Loucy (cell line): ENCODE data around the gene SPINT2.

ENCODE experiments used
- H2AFZ ChIP-seq: fragments of 200-600 bp; sonication (generic); 2 replicates; pipeline ENCODE4 v1.6.0; 2016; ENCODE audit warnings: antibody characterized with exemption, mild to moderate bottlenecking, low read length, moderate library complexity
- H3F3A ChIP-seq: fragments of 200-600 bp; 2 replicates; pipeline ENCODE4 v1.6.0; 2016; ENCODE audit warnings: antibody characterized with exemption, low read depth, mild to moderate bottlenecking
- H3K27me3 ChIP-seq: fragments of 200-600 bp; sonication (generic); 2 replicates; pipeline ENCODE4 v1.6.1; 2014; ENCODE audit warnings: low read length, mild to moderate bottlenecking; ENCODE audit not compliant: insufficient read depth, poor library complexity, severe bottlenecking
- H3K36me3 ChIP-seq: fragments of 200-600 bp; sonication (generic); 2 replicates; pipeline ENCODE4 v1.6.1; 2016; ENCODE audit warnings: low read length; ENCODE audit not compliant: insufficient read depth
- H3K4me1 ChIP-seq: fragments of 200-600 bp; sonication (generic); 2 replicates; pipeline ENCODE4 v1.5.1; 2014; ENCODE audit warnings: low read length, mild to moderate bottlenecking; ENCODE audit not compliant: insufficient read depth, poor library complexity, severe bottlenecking
- H3K4me2 ChIP-seq: fragments of 200-600 bp; sonication (generic); 2 replicates; pipeline ENCODE4 v1.6.0; 2014; ENCODE audit warnings: antibody characterized with exemption, low read length, low read depth, mild to moderate bottlenecking; ENCODE audit not compliant: poor library complexity, severe bottlenecking
- H3K4me3 ChIP-seq: fragments of 200-600 bp; sonication (generic); 2 replicates; pipeline ENCODE4 v1.5.1; 2014; ENCODE audit warnings: low read length, mild to moderate bottlenecking, mixed read lengths; ENCODE audit not compliant: poor library complexity, severe bottlenecking
- H3K79me2 ChIP-seq: fragments of 200-600 bp; sonication (generic); 2 replicates; pipeline ENCODE4 v1.6.1; 2014; ENCODE audit warnings: low read length; ENCODE audit not compliant: insufficient read depth
- H3K9ac ChIP-seq: fragments of 200-600 bp; sonication (generic); 2 replicates; pipeline ENCODE4 v1.6.0; 2014; ENCODE audit warnings: mild to moderate bottlenecking, low read depth, low read length, moderate library complexity; ENCODE audit not compliant: poor library complexity, severe bottlenecking
- H3K9me2 ChIP-seq: fragments of 200-600 bp; sonication (generic); replicated peaks from 2 replicates; pipeline ENCODE4 v1.6.1; 2016; ENCODE audit warnings: low read depth, low read length, mixed read lengths
- H3K9me3 ChIP-seq: fragments of 200-600 bp; sonication (generic); 2 replicates; pipeline ENCODE4 v1.6.1; 2014; ENCODE audit warnings: mild to moderate bottlenecking, antibody characterized with exemption, low read length, low read depth; ENCODE audit not compliant: insufficient read depth
- H4K20me1 ChIP-seq: fragments of 200-600 bp; sonication (generic); 2 replicates; pipeline ENCODE4 v1.6.0; 2014; ENCODE audit warnings: antibody characterized with exemption, low read length, mild to moderate bottlenecking; ENCODE audit not compliant: insufficient read depth, poor library complexity, severe bottlenecking
- EZH2phosphoT487 ChIP-seq: fragments of 200-600 bp; IDR thresholded peaks from 2 replicates; pipeline ENCODE4 v1.6.1; 2018; ENCODE audit warnings: antibody characterized with exemption, mild to moderate bottlenecking, moderate library complexity, borderline replicate concordance
- TF ChIP-seq, protein P1 (sequence below): fragments of 200-600 bp; sonication (generic); conservative IDR thresholded peaks from 2 replicates; pipeline ENCODE4 v1.5.1; 2014; ENCODE audit warnings: mild to moderate bottlenecking, antibody characterized with exemption, low read length

SPINT2 gene

GRCh38 chr19:38274739-38275138 lies 10.4 kb downstream of the SPINT2 start:
- Histone ChIP-seq H3K4me1 (peaks cover 12% of the 10 kb centered on the region), H3K9ac (no peak overlapping the region), H2AFZ (no peak overlapping the region), H4K20me1 (peaks cover 39% of the 10 kb centered on the region), H3K79me2 (peaks cover 91% of the 10 kb centered on the region), H3K4me2 (no peak overlapping the region), H3K9me2 (no peaks in the 10 kb centered on the region), H3K4me3 (no peak overlapping the region), H3K36me3 (0 out of 2 replicates have a peak, but pooled peaks cover 2% of the 10 kb centered on the region), H3K27me3 (no peaks in the 10 kb centered on the region), H3F3A (no peaks in the 10 kb centered on the region), H3K9me3 (no peaks in the 10 kb centered on the region)
- TF ChIP-seq EZH2phosphoT487, result no peak
- TF ChIP-seq, protein P1, sequence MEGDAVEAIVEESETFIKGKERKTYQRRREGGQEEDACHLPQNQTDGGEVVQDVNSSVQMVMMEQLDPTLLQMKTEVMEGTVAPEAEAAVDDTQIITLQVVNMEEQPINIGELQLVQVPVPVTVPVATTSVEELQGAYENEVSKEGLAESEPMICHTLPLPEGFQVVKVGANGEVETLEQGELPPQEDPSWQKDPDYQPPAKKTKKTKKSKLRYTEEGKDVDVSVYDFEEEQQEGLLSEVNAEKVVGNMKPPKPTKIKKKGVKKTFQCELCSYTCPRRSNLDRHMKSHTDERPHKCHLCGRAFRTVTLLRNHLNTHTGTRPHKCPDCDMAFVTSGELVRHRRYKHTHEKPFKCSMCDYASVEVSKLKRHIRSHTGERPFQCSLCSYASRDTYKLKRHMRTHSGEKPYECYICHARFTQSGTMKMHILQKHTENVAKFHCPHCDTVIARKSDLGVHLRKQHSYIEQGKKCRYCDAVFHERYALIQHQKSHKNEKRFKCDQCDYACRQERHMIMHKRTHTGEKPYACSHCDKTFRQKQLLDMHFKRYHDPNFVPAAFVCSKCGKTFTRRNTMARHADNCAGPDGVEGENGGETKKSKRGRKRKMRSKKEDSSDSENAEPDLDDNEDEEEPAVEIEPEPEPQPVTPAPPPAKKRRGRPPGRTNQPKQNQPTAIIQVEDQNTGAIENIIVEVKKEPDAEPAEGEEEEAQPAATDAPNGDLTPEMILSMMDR, result no peak

- H3K9ac ChIP-seq, result no peak overlapping the region
- H3K36me3 ChIP-seq, result peaks cover 14% of the 10 kb centered on the region; the same call in 1 of the 2 replicates
- H3K27me3 ChIP-seq, result no peaks in the 10 kb centered on the region
- H4K20me1 ChIP-seq, result peaks cover 28% of the 10 kb centered on the region
- no peaks in the 10 kb centered on the region for H3K9me2 ChIP-seq
- H3F3A ChIP-seq, result no peaks in the 10 kb centered on the region
- no peak overlapping the region for H2AFZ ChIP-seq
- H3K79me2 ChIP-seq, result peaks cover 90% of the 10 kb centered on the region
- H3K4me1 ChIP-seq, result peaks cover 13% of the 10 kb centered on the region
- H3K9me3 ChIP-seq, result no peaks in the 10 kb centered on the region
- H3K4me3 ChIP-seq, result no peak overlapping the region
- H3K4me2 ChIP-seq, result no peak overlapping the region
- TF ChIP-seq EZH2phosphoT487, result no peak
- TF ChIP-seq, protein P1, result no peak
Observed at GRCh38 chr19:38276942-38277517, 12.7 kb downstream of the SPINT2 start.

DNA sequence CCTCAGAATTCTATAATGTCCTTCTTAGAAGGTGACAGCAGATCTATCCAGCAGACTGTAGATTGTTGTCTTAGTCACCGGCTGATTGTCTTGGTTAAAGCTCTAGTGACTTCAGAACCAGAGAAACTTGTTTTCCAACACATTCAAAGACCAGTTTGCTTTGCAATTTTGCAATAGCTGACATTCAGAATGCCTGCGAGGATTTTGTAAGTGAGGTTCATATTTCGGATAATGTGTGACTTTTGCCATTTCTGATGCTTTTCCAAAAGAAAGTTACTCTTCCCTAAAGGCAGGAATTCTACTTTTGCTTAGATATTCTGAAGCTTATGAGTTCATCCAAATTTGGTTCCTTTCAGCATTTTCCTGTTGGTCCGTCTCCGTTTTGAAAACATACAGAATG lies 13.2 kb downstream of the SPINT2 start:
- H3K4me3 ChIP-seq, result no peak overlapping the region
- peaks cover 14% of the 10 kb centered on the region; the same call in 1 of the 2 replicates for H3K36me3 ChIP-seq
- H3K9me3 ChIP-seq, result no peaks in the 10 kb centered on the region
- H4K20me1 ChIP-seq, result peaks cover 27% of the 10 kb centered on the region
- H3K9ac ChIP-seq, result no peak overlapping the region
- H3K9me2 ChIP-seq, result no peaks in the 10 kb centered on the region
- no peaks in the 10 kb centered on the region for H3F3A ChIP-seq
- TF ChIP-seq, protein P1, result no peak
- no peak for TF ChIP-seq EZH2phosphoT487
- H3K4me1 ChIP-seq, result peaks cover 18% of the 10 kb centered on the region
- no peak overlapping the region for H2AFZ ChIP-seq
- H3K79me2 ChIP-seq, result peaks cover 90% of the 10 kb centered on the region
- H3K4me2 ChIP-seq, result no peak overlapping the region
- no peaks in the 10 kb centered on the region for H3K27me3 ChIP-seq
